SHP77 treated with DMSO at 0.1 percent for 48 hours (cell line): Measurements from ENCODE around the gene KLHL29.

Experiments used
- DNase-seq: peaks from one replicate; lab custom pipeline; 2025; lab: John Stamatoyannopoulos, UW

Gene KLHL29

DNA sequence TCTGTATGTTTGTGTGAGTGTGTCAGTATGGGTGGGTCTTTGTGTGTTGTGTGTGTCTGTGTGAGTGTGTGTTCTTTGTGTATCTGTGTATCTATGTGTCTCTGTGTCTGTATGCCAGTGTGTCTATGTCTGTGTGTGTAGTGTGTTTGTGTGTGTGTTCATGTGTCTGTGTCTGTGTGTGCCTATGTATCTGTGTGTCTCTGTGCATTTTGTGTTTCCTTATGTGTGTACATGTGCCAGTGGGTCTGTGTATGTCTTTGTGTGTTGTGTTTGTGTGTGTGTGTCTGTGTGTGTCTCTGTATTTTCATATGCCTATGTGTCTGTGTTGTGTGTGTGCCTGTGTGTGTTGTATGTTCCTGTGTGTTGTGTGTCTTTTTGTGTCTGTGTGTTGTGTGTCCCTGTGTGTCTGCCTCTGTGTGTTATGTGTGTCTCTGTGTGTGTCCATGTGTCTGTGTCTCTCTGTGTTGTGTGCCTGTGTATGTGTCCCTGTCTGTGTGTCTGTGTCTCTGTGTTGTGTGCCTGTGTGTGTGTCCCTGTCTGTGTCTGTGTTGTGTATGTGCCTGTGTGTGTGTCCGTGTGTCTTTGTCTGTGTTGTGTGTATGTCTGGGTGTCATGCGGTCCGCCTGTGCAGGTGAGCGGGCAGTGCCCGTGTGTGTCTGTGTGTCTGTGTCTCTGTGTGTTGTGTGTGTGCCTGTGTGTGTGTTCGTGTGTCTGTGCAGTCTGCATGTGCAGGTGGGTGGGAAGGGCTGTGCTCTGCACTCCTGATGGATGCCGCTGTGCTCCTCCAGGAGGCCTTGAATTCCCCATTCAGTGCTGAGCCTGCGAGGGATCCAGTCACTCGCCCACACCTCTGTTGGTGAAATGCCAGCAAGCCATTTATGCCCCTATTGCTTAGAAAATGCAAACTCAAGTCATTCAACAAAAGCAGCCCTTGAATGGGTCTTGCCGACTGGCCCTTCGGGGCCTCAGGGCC is 37.4 kb downstream of the KLHL29 start:
- DNase-seq = no peak

DNA sequence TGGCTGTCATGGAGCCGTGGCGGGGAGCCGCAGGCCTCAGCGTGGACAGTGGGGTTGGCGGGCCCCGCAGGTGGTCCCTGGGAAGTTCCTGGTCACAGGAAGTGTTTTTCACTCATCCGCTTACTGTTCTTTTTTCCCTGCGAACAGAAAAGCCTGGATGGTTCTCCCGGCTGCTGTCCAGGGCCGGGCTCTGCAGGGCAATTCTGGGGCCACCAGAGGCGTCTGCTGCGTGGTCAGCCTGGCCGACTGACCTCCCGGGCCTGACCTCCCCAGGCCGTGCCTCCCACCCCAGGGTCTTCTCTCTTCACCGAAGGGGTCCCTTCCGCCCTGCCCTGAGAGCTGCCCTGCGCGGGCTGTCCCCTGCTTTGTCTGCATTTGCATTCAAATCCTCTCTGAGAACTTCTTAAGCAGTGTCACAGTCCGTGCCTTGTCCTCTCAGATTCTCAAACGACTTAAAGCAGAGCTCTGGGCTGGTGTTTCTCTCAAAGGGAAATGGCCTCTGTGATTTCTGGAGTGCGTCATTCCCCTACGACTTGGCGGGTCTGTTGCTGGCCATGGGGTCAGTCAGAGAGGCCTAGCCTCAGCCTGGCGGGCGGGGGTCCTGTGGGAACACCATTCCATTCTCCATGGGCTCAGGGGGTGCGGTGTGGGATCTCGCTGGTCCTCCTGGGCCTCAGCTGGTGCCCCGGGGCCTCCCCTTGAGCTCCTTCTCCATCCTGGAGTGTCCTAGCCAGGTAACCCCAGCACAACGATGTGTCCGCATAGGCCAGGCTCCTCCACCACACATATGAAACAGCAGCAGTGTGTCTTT is 38.3 kb downstream of the KLHL29 start:
- DNase-seq = no peak

DNA sequence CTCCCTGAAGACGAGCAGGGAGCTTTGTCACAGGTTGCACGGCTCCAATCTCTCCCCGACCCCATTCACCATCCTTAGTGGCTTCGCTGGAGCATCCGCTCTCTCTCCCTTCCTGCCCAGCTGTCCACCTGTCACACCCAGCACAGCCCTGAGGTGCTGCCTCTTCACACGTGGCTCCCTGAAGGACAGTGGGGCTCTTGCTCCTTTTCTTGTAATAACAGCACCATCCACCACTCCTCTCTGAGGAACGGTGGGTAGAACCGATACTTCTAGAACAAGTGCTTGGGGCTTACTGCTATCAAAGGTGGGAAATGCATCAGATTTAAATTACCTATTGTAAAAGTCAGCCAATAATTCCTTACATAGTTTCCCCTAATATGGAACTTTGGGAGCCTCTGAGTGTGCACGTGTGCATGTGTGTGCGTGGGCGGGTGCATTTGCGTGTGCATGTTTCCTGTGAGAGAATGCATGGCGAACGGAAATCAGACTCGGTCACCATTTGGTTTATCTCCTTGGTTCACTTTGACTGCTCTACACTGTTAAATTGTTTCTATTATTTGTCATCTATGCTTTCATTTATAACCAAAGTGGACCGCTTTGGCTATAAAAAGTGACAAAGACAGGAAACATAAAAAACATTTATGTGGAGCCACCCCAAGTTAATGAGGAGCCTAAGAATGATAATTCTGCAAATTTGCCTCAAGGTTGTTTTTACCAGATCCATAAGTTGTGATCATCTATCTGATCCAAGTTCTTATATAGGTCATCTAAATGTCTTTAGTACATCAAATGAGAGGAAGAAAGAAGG is 39.1 kb downstream of the KLHL29 start:
- no peak for DNase-seq

DNA sequence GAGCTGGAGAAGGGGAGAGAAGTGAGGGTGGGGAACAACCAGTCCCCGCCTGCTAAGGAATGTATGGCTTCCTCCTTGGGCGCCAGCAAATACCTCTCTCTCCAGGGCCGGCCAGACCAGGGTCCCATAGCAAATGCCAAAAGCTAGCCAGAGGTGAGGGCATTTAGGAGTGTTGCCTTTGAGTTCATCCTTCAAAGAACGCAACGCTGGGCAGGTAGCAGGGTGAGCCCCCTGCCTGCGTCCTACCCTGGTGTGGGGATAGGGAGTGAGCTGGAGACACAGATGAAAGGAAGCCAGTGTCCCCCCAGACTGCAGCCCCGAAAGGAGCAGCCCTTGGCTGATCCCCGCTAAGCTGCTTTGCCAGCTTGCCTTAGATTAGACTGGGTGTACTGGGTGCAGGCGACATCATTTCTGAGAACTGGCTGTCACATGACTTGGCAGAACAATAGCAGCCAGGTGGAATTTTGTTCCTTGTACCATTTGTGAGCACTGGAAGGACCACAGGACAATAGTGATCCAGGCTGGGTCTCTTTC is 40.4 kb downstream of the KLHL29 start:
- DNase-seq = peak; percentile 5

DNA sequence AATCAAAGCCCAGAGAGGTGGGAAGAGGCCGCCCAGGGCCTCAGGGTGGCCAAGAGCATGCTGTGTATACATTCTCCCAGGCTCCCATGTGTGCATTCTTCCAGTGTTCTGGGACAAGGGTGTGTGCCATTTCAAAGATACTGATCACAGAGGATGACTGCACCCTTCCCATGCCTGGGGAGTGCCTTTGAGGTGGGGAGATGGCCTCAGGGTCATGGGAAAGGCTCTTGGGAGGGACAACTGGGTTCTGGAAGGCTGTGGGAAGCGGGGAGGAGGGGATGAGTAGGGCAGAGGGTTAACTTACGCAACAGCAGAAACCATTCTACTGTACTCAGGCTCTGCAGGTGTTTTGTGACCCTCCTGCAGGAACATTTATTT is 40.9 kb downstream of the KLHL29 start:
- DNase-seq = no peak

DNA sequence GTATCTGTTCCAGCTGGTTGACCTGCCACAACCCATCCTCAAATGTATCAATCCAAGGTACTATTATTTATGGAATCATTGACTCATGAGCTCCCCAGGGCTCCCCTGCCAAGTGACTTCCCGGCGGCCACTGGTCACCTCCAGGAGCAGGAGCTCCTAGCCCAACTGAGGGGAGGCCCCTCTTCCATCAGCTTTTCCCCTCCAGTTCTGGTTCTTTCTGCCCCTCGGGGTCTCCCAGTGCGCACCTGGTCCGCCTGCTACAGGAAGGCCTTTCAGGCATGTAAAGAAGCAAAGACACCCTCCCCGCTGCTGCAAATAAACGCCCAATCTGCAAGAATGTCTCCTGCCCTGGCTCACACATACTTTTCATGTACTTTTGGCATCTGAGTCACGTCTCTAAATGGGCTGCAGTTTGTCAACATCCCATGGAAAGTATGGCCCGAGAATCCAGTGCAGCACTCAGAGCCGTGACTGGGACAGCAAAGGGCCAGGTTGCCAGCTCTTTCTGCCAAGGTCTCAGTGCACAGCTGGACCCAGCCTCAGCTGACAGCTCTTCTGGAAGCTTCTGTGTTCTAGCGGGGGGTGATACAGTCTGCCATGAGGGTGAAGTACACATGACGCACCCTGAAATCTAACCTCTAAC is 41.4 kb downstream of the KLHL29 start:
- DNase-seq = no peak

DNA sequence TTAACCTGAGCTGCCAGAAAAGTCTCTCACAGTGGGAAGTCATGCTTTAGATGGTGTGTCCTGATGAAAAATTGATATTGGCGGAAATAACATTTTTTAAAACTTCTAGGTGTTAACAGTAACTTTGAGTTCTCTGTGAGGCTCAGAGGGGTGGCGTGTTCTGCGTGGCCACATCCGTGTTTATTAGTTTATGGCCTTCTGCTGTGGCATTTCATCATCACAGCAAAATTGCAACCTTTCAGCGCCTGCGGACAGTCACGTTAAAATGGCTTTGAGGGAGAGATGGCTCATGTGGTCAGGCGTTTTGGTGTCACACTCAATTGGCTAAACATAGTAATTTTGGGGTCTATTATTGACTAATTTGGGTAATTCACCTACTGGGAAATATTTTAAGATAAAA is 42.4 kb downstream of the KLHL29 start:
- no peak for DNase-seq

DNA sequence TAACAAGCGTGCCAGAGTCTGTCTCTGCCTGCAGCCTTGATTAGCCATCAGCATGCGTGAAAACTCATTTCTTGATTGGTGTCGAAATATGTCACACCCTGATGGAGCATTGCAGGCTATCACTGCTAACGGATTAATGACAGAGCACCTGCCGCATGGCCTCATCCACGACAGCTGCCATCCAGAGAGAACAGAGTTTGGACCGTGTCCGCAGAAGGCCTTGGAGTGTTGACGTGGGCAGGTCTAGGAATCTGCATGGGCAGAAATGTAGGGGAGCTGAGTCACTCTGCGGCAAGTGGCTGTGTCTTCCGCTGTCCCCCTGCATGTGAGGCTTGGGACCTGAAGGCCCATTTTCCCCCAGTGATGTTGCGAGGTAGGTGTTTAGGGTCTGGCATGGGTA is 43.0 kb downstream of the KLHL29 start:
- no peak for DNase-seq

DNA sequence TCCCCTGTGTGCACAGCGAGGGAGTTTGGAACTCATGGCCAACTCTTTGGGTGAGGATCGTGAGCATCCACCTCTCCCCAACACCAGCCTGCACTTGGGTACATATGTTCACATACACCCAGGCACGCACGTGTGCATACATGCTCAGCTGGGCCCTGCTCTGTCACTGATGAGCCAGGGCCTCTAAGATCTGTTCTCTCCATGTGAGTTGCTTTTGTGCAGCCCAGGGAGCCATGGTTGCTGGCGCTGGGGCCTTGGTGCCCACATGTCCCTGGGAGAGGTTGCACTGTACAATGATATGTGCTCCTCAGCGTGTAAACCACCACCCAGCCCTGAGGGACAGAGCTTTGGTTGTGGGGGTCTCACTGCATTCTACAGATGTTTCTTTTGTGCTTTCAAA is 44.1 kb downstream of the KLHL29 start:
- no peak for DNase-seq

DNA sequence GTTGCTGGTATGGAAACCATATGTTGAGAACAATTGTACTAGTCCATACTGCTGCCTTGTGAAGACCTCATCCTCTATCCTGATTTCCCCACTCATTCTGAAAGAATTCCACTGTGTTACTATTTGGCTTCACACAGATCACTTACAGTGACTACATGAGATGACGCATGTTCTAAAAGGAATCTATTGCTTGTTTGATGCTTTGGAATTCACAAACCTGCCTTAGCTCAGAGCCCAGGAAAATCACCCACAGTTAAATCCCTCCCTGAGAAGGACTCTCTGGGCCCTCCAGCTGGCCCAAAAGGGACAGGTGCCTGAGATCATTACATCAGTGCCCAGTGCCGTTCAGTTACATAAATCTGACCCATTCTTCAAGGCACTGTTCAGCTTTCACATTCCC is 45.3 kb downstream of the KLHL29 start:
- no peak for DNase-seq

DNA sequence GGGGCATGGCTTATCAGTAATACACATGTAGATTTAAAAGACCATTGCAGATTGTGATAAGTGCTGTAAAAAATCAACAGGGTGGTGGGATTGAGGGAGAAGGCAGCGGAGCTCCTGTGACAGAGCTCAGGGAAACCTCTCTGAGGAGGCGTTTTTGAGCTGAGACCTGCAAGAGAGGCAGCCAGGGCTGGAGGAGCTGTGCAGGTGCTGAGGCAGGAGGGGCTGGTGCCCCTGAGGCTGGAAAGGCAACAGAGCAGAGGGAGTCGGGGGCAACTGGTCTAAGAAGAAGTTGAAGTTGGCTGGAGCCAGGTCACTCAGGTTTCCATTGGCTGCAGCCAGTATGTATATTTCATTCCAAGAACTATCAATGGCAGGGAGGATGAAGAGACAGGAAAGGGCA is 47.6 kb downstream of the KLHL29 start:
- no peak for DNase-seq

DNA sequence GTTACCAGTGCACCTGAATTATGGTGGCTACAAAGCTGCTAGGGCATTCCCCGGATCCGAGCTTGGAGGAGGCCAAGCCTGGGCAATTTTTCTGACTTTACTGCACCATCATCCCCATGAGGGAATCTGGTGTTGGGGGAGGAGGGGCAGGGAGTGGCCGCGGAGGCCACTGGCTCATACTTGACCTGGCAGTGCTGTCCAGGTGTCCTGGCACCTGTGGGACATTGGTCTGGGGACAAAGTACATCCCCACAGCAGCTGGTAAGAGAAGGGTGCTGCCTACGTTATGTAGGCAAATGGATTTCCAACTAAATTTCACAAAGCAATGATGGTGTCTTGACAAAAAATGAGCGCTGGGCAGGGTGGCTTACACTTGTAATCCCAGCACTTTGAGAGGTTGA is 48.3 kb downstream of the KLHL29 start:
- DNase-seq = no peak

DNA sequence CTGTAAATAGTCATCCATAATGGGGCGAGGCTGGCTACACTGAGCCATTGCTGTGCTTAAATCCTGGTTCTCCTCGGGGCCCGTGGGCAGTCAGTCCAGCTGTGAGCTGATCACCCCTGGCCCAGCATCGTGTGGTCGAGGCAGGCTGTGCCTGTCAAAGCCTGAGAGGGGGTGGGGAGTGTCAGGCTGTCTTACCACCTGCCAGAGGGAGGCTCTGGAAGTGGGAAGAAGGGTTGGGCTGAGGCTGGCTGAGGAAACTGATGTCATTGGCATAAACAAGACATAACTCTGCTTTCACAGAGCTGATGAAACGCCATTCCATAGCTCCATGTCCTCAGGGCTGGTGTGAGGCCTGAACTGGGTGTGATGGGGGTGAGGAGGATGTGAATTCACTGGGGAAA is 49.7 kb downstream of the KLHL29 start:
- DNase-seq = no peak

DNA sequence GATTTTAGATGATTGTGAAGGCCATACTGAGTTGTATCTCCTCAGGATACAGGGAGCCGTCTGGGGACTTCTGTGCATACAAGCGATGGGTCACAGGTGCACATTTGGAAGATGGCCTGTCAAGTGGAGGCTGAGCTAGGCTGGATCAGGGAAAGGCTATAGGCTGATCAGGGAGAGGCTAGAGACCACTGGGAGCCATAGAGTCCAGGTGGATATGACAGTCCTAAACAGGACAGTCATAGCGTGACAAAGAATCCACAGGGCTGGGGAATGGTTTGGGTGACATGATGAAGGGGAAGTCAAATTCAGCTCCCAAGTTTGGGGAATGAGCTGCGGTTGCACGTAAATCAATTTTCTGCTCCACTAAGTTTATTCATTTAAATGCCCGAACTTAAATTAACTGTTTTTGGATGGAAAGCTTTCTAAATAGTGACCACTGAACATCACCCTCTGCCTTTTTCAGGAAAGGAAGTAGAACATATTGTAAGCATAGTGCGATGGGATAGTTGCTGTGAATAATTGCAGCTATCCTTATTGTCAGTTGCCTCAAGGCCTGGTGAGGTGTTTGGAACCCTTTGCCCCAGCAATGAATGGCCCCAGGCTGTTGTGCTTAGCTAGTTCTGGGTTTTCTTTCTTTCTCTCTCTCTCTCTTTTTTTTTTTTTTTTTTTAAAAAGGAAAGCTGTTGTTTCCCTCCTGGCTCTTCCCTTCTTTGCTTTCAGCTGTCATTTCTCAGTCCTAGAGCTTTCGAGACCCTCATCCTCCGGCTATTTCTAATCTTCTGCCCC is 50.5 kb downstream of the KLHL29 start:
- no peak for DNase-seq

DNA sequence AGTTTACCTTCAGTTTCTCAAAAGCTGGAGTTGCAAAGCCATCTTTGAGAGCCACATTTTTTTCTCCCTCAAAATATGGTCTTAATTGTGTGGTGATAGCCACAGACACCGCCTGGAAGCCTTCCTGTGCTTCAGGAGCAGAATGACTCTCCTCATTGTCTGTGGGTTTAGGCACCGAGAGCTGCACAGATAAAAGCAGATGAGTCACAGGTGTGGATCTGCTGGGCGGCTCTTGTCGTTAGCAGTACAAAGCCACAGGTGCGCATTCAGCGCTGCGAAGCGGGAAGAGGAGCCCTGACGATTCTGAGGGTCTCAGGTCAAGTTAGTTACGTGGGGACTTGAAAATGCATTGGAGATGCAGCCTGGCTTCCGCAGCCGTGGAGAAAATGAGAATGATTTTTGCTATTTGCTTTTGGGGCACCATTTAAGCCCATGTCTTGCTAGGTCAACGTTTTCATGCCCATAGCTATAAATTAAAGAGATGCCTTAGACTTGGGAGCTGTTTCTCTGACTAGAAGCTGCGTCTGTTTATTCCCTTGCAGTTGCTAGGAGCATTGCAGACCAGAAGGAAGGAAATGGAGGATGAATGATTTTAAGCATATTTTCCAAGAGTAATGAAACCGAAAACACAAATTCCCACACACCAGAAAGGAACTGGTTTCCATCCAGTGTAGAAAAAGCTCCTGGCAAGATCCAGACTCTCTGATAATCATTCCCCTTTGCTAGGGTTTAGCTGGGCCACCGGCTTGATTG is 51.5 kb downstream of the KLHL29 start:
- no peak for DNase-seq

DNA sequence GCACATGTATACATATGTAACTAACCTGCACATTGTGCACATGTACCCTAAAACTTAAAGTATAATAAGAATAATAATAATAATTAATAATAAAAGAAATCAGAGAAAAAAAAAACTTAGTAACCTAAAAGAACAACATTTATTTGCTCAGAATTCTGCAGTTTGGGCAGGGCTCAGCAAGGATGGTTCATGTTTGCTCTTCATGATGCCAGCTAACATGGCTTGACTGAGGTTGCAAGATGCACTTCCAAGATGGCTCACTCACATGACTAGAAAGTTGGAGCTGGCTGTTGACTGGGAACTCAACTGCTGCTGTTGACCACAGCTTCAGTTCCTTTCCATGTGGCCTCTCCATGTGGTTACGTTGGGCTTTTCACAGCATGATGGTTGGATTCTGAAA is 56.4 kb downstream of the KLHL29 start:
- DNase-seq = no peak

DNA sequence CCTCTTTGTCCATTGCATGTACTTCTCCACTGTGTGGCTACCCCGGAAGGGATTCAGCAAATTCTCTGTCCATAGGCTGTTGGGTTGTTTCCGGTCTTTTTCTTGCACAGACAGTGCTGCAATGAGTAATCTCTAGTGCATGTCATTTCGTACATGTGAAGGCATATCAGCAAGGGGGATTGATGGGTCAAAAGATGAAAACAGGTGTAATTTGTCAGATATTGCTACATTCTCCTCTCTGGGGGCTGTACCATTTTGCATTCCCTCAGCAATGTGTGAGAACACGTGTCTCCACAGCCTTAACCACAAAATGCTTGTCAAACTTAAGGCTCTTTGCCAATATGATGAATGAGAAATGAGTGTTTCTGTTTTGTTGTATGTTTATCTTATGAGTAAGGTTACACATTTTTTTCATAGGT is 60.5 kb downstream of the KLHL29 start:
- no peak for DNase-seq

DNA sequence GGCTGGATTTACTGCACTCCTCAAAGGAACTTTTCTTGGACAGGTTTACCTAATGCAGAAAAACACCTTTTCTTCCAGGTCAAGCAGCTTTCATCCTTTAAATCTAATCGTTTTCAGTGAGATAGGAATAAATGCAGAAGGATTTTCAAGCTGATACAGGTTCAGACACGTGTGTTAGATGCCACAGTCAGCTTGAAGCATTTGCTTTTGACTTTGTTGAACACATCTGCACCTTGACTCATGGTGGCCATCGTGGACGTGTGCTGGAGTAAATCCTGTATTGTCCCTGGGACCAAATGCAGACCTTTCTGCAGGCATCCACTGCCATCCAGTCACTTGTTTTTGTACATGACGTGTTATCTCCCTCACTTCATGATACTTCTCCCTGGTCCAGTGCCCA is 61.9 kb downstream of the KLHL29 start:
- no peak for DNase-seq

DNA sequence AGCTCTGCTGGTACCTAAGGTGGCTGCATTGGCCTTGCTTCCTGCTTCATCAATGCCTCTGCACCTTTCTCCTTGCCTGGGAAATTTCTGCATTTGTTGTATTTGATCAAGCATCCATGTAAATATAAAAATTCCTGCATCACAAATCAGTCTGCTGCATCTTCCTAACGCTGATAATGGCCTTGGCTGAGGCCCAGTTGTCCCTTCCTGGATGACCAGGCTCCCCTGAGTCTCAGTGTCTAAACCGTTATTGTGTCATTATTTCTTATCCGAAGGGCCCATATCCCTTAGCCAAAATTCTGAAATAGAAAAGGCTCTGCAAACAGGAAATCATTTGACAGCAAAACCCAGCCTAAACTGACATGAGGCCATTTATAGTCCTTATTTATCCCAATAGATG is 62.4 kb downstream of the KLHL29 start:
- no peak for DNase-seq

DNA sequence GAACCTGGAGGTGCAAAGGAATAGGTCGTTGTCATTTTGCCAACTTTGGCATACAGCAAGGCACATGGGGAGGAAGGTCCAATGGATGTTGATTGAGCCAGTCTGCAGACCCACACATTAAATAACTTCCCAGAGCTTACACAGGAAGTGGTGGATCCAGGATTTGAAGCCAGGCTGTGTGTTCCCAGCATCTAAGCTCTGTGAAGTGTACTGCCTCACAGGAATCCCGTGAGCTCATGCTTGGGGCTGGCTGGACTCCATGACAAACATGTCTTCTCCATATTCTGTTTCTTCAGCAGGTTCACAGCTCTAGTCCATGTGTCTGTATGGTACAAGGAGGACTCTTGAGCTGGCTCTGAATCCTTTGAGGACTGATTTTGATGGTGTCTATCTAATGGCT is 63.9 kb downstream of the KLHL29 start:
- DNase-seq = no peak
